ENCODE results near the gene MOGAT1. TPM values are rescaled to one million over a fixed set of nuclear protein-coding genes. Genes with fewer than 3 reads are reported as not detected.

MOGAT1 gene
- total and polyA plus RNA-seq, 4 donors, result 0.30 to 5.5 (median 5.1) TPM; not detected in 1

DNA sequence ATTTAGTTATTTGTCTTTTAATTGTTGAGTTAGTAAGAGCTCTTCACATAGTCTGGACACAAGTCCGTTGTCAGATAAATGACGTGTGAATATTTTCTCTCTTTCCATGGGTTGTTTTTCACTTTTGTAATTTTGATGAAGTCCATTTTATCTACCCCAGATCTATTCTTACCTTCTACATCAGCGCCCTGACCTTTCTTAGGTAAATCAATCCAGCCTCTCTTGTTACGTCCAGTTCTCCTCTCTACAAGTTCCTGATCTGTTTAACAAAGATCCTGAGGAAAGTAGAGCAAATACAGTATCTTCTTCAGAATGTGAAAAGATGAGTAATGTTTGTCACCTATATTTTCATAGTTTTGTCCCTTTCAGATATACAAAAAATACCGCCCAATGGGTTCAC is 66.9 kb downstream of the MOGAT1 start:
- 94% methylated on average over 5 of the region's 5 CpGs for WGBS
- H3K4me3 ChIP-seq (ENCODE audit: low read depth in 1 of 3, low read length in 3 of 3), result no peak overlapping the region
- no peaks in the 10 kb centered on the region for H3K27me3 ChIP-seq (ENCODE audit: control insufficient read depth in 4 of 4, insufficient read depth in 4 of 4, low read length in 3 of 4)
- H3K9ac ChIP-seq (ENCODE audit: low read depth in 1 of 2, low read length in 2 of 2), result no peak overlapping the region
- H3K27ac ChIP-seq (ENCODE audit: low read depth in 1 of 2, low read length in 2 of 2), result no peak overlapping the region
- TF ChIP-seq SP1 (IDR thresholded peaks at IDR 0.05) (no peak), EGR1 (IDR thresholded peaks at IDR 0.05; ENCODE audit: low read depth in 2 of 2) (no peak), RAD21 (IDR thresholded peaks at IDR 0.05) (no peak), FOXA1 (IDR thresholded peaks at IDR 0.05) (no peak), YY1 (IDR thresholded peaks at IDR 0.05) (no peak), RXRA (IDR thresholded peaks at IDR 0.05) (no peak), GABPA (IDR thresholded peaks at IDR 0.05 in 1 of 2, conservative IDR thresholded peaks at IDR 0.05 in 1 of 2) (no peak), TAF1 (conservative IDR thresholded peaks at IDR 0.05) (no peak), HNF4G (IDR thresholded peaks at IDR 0.05) (no peak)
- TF ChIP-seq, protein P1, sequence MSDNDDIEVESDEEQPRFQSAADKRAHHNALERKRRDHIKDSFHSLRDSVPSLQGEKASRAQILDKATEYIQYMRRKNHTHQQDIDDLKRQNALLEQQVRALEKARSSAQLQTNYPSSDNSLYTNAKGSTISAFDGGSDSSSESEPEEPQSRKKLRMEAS (IDR thresholded peaks at IDR 0.05), result no peak
- TF ChIP-seq, protein P2, sequence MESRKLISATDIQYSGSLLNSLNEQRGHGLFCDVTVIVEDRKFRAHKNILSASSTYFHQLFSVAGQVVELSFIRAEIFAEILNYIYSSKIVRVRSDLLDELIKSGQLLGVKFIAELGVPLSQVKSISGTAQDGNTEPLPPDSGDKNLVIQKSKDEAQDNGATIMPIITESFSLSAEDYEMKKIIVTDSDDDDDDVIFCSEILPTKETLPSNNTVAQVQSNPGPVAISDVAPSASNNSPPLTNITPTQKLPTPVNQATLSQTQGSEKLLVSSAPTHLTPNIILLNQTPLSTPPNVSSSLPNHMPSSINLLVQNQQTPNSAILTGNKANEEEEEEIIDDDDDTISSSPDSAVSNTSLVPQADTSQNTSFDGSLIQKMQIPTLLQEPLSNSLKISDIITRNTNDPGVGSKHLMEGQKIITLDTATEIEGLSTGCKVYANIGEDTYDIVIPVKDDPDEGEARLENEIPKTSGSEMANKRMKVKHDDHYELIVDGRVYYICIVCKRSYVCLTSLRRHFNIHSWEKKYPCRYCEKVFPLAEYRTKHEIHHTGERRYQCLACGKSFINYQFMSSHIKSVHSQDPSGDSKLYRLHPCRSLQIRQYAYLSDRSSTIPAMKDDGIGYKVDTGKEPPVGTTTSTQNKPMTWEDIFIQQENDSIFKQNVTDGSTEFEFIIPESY (IDR thresholded peaks at IDR 0.05), result no peak
- TF ChIP-seq, protein P3, sequence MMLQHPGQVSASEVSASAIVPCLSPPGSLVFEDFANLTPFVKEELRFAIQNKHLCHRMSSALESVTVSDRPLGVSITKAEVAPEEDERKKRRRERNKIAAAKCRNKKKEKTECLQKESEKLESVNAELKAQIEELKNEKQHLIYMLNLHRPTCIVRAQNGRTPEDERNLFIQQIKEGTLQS (IDR thresholded peaks at IDR 0.05), result no peak
- TF ChIP-seq, protein P4, sequence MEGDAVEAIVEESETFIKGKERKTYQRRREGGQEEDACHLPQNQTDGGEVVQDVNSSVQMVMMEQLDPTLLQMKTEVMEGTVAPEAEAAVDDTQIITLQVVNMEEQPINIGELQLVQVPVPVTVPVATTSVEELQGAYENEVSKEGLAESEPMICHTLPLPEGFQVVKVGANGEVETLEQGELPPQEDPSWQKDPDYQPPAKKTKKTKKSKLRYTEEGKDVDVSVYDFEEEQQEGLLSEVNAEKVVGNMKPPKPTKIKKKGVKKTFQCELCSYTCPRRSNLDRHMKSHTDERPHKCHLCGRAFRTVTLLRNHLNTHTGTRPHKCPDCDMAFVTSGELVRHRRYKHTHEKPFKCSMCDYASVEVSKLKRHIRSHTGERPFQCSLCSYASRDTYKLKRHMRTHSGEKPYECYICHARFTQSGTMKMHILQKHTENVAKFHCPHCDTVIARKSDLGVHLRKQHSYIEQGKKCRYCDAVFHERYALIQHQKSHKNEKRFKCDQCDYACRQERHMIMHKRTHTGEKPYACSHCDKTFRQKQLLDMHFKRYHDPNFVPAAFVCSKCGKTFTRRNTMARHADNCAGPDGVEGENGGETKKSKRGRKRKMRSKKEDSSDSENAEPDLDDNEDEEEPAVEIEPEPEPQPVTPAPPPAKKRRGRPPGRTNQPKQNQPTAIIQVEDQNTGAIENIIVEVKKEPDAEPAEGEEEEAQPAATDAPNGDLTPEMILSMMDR (IDR thresholded peaks at IDR 0.05; ENCODE audit: low read depth, low read length, missing input control), result no peak
- no peak for DNase-seq (ENCODE audit: low spot score)
- peaks cover 0 to 4% (median 0%) of the 10 kb centered on the region in 4 donors for H3K4me1 ChIP-seq (ENCODE audit: control insufficient read depth in 4 of 4, insufficient read depth in 4 of 4, low read length in 3 of 4)
- H3K9me3 ChIP-seq (ENCODE audit: control insufficient read depth in 4 of 4, low read length in 3 of 4), result no peaks in the 10 kb centered on the region
- peaks cover 0 to under 1% (median 0%) of the 10 kb centered on the region in 4 donors for H3K36me3 ChIP-seq (ENCODE audit: control insufficient read depth in 4 of 4, insufficient read depth in 3 of 4, low read depth in 1 of 4, low read length in 3 of 4)

DNA sequence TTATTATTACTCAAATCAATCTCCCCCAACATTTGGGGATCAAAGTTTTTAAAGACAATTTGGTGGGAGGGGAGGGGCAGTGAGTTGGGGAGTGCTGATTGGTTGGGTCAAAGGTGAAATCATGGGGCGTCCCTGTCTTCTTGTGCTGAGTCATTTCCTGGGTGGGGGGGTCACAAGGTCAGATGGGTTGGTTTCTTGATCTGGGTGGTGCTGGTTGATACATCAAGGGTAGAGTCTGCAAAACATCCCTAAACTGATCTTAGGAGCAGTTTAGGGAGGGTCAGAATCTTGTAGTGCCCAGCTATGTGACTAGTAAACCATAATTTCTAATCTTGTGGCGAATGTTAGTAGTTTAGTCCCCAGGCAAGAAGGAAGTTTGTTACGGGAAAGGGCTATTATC is 67.4 kb downstream of the MOGAT1 start:
- Histone ChIP-seq H3K27ac (ENCODE audit: low read depth in 1 of 2, low read length in 2 of 2) (no peak overlapping the region), H3K4me3 (ENCODE audit: low read depth in 1 of 3, low read length in 3 of 3) (no peak overlapping the region), H3K36me3 (ENCODE audit: control insufficient read depth in 4 of 4, insufficient read depth in 3 of 4, low read depth in 1 of 4, low read length in 3 of 4) (peaks cover 0 to 2% (median 0%) of the 10 kb centered on the region in 4 donors), H3K9ac (ENCODE audit: low read depth in 1 of 2, low read length in 2 of 2) (no peak overlapping the region), H3K27me3 (ENCODE audit: control insufficient read depth in 4 of 4, insufficient read depth in 4 of 4, low read length in 3 of 4) (no peaks in the 10 kb centered on the region), H3K9me3 (ENCODE audit: control insufficient read depth in 4 of 4, low read length in 3 of 4) (no peaks in the 10 kb centered on the region), H3K4me1 (ENCODE audit: control insufficient read depth in 4 of 4, insufficient read depth in 4 of 4, low read length in 3 of 4) (peaks cover 0 to 5% (median 0%) of the 10 kb centered on the region in 4 donors)
- DNase-seq (ENCODE audit: low spot score), result no peak
- TF ChIP-seq SP1 (IDR thresholded peaks at IDR 0.05) (no peak), TAF1 (conservative IDR thresholded peaks at IDR 0.05) (no peak), YY1 (IDR thresholded peaks at IDR 0.05) (no peak), JUND (IDR thresholded peaks at IDR 0.05) (no peak), FOXA1 (IDR thresholded peaks at IDR 0.05) (no peak), EGR1 (IDR thresholded peaks at IDR 0.05; ENCODE audit: low read depth in 2 of 2) (no peak), NR2F2 (IDR thresholded peaks at IDR 0.05) (no peak), RAD21 (IDR thresholded peaks at IDR 0.05) (no peak), RXRA (IDR thresholded peaks at IDR 0.05) (no peak), HNF4A (conservative IDR thresholded peaks at IDR 0.05) (no peak)
- TF ChIP-seq, protein P2 (IDR thresholded peaks at IDR 0.05), result no peak
- TF ChIP-seq, protein P1 (IDR thresholded peaks at IDR 0.05), result no peak
- TF ChIP-seq, protein P3 (IDR thresholded peaks at IDR 0.05), result no peak
- TF ChIP-seq, protein P4 (IDR thresholded peaks at IDR 0.05; ENCODE audit: low read depth, low read length, missing input control), result no peak
- WGBS, result 62% methylated on average over 3 of the region's 3 CpGs

Data from liver (tissue), 9 donors.